Fibroblast of skin of back (primary cell): ENCODE results near the gene DMTF1.
A peak's percentile ranks its signal among the peaks of the same experiment; 100 is the strongest.

ENCODE experiments used
- DNase-seq: peaks from one replicate; pipeline ENCODE4 v3.0.0-alpha.2; 2013

Gene DMTF1

DNA sequence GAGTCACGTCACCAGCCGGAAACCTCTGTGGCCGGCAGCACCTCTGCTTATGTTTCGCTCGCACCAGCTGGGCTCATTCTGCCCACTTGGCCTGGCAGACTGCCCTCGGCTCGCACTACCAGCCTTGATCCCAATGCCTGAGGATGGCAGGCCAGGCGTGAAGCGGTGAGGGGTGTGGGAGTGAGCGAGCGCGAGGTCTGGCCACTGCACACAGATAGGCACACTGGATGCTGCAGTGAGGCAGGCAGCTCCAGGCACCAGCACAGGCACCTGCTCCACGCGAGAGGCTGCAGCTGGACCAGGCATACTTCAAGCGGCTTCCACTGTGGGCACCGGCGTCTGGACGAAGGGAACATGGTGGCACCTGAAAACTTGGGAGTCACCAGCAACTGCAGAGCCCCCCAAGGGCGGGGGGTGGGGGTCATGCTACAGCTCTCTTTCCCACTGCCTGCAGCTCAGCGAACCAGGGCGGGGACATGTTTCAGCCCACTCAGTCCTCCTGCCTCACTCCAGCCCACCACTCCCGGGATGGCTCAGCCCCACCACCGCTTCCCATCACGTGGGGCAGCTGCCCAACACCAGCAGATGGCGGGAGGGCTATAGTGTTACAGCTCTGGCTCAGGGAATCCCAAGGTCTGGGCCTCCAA lies 5.4 kb upstream of the DMTF1 start:
- DNase-seq: no peak

GRCh38 chr7:87147500-87147899 lies 4.8 kb upstream of the DMTF1 start:
- DNase-seq: no peak

DNA sequence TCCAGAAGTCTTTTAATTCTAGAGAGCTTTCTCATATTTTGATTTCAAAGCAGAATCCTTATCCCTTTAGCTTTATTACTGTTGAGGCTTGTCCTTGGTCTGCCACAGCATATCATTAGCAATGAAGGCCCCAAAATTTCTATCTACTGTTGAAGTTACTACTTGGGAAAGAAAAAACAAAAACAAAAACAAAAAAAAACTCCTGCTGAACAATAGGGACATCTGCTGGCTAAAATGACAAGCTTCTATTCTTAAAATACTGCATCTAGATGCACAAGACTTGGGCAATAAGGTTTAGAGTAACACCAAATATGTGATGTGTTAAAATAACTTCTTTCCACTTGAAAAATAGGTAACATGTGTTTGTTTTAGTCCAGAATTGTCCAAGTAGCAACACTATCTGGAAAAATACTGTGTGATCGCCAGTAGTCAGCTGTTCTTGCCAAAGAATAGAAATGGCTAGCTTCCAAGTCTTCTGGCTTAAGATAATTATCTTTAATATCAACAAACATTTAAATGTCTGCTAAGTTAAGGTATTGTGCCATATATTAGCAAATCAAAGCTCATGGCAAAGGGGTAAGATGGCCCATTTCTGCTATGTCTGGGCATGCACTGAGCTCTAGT lies 3.8 kb upstream of the DMTF1 start:
- DNase-seq: no peak

GRCh38 chr7:87151002-87151728 lies 1.1 kb upstream of the DMTF1 start:
- DNase-seq: peak; percentile 2

DNA sequence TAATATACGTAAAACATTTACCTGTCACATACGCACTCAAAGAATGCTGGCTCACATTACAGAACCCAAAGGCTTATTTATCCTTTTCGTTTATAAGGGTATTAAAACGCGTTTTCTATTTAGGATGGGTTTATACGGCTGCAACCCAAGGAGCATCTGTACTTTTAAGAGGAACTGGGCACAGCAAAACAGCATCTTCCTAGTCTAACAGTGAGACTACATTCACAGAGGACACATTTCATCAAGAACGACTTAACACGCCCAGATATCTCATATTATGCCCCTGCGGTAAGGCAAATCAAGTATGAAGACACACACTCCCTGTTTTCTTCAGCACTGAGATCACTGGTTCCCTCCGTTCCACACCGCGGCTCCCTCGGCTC lies 533 bp upstream of the DMTF1 start:
- DNase-seq: no peak

DNA sequence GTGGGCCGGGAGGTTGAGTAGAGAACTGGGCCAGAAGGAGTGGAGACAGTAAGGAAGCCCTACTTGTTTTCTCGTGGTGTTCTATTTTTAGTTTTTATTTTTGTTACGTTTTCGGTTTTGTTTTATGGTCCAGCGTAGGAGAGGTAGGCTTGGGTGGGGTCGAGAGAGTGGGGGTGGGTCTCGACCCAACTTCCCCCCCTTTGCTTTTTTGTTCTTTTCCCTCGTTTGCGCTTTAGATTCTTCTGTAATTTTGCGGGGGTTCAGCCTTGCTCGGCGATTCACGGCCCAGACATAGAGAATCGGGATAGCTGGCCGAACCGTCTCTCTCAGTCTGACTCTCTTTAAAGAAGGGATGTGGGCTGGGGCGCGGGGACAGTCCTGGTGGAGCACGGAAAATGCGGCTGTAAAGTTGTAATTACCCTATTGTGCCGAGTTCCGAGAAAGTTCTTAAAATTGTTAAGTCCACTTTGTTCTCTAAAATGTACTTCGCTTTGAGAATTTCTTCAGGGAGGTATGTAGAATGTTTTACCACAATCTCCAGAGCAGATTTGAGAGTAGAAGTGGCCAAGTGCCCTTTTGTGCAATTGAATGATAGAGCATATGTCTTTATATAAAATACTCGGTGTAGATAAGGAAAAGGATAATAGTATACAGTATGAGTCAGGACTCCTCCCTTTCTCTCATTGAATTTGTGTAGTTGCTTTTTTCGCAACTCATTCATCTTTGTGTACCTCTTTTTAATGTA lies 816 bp downstream of the DMTF1 start:
- peak; percentile 35 for DNase-seq

DNA sequence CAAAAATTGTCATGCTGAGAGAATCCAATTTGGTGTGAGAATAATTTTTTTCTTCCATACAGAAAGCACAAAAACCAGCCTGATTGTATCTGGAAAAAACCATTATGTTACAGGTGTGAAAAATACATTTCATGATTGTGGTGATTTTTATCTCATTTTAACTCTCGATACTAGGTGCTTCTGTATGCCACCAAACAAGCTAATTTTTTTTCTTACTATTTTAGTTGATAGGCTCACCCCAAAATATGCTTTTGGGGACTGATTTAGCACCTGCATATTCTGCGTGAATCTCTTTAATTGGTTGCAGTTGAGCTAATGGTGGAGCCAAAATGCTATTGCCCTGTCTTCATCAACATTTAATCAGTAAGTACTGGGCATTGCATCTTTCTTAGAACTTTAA lies 1.9 kb downstream of the DMTF1 start:
- no peak for DNase-seq

GRCh38 chr7:87154569-87154968 lies 2.3 kb downstream of the DMTF1 start:
- no peak for DNase-seq

DNA sequence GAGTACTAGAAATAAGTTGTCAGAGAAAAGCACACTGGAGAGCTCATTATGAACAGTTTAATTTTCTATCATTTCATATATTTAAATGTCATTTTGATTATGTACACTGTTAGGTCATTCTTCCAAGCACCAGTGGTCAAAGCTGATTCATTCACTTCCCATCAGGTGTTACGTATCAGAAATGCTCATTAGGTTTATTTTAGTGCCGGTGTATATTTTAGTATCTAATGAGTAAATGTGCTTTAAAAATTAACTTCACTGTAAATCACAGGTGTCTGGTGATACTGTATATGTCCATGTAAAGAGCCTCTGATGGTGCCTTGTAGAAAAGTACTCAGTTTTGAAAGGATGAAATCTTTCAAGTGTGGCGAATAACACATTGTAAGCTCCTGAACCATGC lies 3.5 kb downstream of the DMTF1 start:
- no peak for DNase-seq

DNA sequence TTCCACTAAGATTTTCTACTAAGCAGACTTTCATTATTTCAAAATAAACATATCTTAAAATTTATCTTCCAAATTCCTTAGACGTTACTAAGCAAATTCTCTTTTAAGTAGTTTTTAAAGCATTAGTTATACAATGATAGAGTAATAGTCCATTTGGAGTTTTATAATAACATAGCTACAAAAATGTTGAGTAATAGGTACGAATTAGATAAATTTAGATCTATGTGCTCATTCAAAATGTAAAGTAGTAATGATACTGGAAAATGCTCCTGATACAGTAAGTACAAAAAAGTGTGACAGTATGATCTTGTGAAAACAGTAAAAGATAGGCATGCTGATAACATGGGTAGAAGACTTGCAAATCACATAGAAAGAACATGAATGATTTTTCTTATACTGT lies 4.5 kb downstream of the DMTF1 start:
- DNase-seq: peak; percentile 38

DNA sequence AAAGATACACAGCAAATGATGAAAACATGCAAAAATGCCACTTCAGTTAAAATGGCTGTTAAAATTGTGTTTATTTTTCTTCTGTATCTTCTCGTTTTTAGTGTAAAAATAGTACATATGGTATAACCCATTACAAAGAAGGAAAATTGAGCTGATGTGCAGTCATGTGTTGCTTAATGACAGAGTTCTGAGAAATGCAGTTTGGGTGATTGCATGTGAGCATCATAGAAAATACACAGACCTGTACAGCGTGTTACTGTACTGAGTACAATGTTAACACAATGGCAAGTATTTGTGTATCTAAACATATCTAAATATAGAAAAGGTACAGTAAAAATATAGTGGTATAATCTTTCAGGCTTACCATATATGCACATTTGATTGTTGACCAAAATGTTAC lies 7.3 kb downstream of the DMTF1 start:
- DNase-seq: no peak

- no peak for DNase-seq
Observed at GRCh38 chr7:87164433-87164832, 12.2 kb downstream of the DMTF1 start.

GRCh38 chr7:87170828-87171227 lies 18.6 kb downstream of the DMTF1 start:
- DNase-seq: no peak

DNA sequence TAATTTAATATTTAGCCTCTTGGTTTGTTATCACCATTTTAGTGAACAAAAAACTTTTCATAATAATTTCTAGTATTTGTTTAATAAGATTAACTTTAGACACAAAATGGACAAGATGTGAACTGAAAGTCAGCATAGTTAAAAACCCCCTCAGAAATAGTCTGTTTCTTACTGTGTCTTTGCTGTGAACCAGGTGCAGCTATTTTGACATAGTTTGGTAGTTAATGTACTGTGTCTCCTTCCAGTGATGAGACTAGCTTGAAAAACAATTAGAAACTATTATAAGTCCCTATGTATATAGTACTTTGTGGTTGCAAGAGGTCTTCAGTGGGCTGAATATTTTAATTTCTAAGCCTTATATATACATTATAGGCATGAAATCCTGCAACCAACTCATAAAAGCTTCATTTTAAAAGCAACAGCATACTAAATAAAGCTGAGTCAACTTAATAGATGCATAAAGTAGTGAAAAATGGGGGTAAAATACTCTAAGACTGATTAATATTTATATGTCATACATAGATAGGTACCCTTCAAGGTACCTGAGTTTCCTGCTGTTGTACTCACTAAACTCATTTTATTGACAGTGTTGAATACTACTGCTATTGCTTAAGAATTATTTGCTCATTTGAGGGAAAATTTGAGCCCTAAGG lies 19.2 kb downstream of the DMTF1 start:
- DNase-seq: no peak

DNA sequence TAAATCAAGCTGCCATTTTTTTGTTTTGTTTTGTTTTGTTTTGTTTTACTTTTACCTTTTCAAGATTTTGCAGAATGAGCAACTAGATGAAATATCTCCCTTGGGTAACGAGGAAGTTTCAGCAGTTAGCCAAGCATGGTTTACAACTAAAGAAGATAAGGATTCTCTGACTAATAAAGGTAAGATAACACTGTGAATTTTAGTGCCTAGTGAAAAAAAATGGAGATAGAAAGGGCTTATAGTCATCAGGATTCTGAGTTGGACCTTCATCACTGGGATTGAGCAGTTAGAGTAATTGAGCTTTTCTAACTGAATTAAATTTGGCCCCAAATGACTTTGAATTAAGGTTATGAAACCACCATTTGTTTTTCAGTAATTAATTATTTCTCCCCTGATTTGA lies 21.2 kb downstream of the DMTF1 start:
- DNase-seq: no peak

GRCh38 chr7:87178320-87178719 lies 26.1 kb downstream of the DMTF1 start:
- no peak for DNase-seq

DNA sequence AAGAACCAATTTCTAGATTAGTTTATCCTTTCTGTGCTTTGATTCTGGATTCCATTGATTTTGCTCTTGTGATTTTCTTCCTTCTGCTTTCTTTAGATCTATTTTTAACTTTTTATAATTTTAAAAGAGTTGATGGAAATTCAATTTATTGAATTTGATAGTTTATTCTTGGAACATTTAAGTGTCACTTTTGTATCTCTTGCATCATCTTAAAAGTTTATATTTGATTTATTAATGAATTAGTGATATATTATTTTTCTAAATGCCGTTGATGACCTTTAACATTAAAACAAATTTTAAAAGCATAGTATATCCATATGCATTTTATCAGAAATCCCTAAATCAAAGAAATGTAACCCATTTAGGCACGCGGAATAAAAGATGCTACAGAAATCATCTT lies 26.9 kb downstream of the DMTF1 start:
- DNase-seq: no peak

DNA sequence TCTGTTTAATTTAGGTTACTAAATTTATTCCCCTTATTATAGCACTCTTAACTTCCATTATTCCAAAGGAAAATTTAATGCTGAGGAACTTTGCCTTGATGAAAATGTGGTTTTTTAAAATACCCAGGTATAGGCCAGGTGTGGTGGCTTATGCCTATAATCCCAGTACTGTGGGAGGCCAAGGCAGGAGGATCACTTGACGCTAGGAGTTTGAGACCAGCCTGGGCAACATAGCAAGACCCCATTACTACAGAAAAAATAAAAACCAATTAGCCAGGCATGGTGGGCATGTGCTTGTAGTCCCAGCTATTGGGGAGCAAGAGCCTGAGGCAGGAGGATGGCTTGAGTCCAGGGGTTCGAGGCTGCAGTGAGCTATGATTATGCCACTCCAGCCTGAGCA lies 34.9 kb downstream of the DMTF1 start:
- DNase-seq: no peak

DNA sequence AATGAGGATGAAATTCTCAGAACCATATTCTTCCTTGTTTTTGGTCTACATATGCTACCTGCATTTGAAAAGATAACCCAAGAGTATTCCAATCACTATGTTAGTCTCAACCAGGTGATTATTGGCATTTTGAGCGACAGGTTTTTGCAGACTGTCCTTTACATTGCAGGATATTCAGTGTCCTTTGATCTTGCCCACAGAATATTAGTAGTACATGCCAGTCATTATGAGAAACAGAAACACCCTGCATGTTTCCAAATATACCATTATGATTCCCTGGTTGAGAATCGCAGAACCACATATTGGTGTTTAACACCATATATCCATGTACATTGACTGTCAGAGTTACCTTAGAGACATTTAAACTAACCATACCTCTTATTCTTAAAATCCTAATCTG lies 36.7 kb downstream of the DMTF1 start:
- DNase-seq: no peak

- DNase-seq: no peak
Observed at GRCh38 chr7:87190783-87191182, 38.5 kb downstream of the DMTF1 start.

- no peak for DNase-seq
Observed at GRCh38 chr7:87192784-87193487, 40.7 kb downstream of the DMTF1 start.

GRCh38 chr7:87193912-87194311 lies 41.7 kb downstream of the DMTF1 start:
- DNase-seq: no peak
